SHP77 treated with DMSO at 0.1 percent for 48 hours (cell line): ENCODE results near the gene PIERCE2.
A peak's percentile ranks its signal among the peaks of the same experiment; 100 is the strongest.
"Not testable (repeated sequence)": the region's sequence is repeated elsewhere in the genome, so short reads cannot be mapped to it uniquely, and the experiment has no call there.

Experiments
- DNase-seq: peaks from one replicate; lab custom pipeline; 2025; lab: John Stamatoyannopoulos, UW

PIERCE2 gene

GRCh38 chr15:55434989-55435825, 26.9 kb downstream of the PIERCE2 start:
- DNase-seq = peak; percentile 14

GRCh38 chr15:55443141-55443540, 34.8 kb downstream of the PIERCE2 start:
- not testable (repeated sequence) for DNase-seq

- DNase-seq = not testable (repeated sequence)
These were observed 37.6 kb downstream of the PIERCE2 start for GRCh38 chr15:55445936-55446335.

GRCh38 chr15:55446379-55447029, 38.2 kb downstream of the PIERCE2 start:
- DNase-seq = not testable (repeated sequence)

- DNase-seq = not testable (repeated sequence)
These were observed 38.7 kb downstream of the PIERCE2 start for GRCh38 chr15:55447030-55447394.

- peak; percentile 25 for DNase-seq
These were observed 49.2 kb downstream of the PIERCE2 start for GRCh38 chr15:55457401-55458022.

- DNase-seq = no peak
These were observed 53.2 kb downstream of the PIERCE2 start for GRCh38 chr15:55461447-55461846.

GRCh38 chr15:55468321-55468720, 60.0 kb downstream of the PIERCE2 start:
- no peak for DNase-seq
